GM12873 (cell line): ENCODE data around the gene CTDP1.

Experiments
- TF ChIP-seq, protein P1 (sequence below): IDR thresholded peaks from 2 replicates; pipeline ENCODE4 v1.5.1; 2012; ENCODE audit warnings: low read depth, mild to moderate bottlenecking, moderate library complexity, low read length, control low read depth; ENCODE audit not compliant: insufficient read depth; ENCODE audit errors: missing control alignments

Gene CTDP1

GRCh38 chr18:79787865-79788733 lies 108.5 kb downstream of the CTDP1 start:
- TF ChIP-seq, protein P1, sequence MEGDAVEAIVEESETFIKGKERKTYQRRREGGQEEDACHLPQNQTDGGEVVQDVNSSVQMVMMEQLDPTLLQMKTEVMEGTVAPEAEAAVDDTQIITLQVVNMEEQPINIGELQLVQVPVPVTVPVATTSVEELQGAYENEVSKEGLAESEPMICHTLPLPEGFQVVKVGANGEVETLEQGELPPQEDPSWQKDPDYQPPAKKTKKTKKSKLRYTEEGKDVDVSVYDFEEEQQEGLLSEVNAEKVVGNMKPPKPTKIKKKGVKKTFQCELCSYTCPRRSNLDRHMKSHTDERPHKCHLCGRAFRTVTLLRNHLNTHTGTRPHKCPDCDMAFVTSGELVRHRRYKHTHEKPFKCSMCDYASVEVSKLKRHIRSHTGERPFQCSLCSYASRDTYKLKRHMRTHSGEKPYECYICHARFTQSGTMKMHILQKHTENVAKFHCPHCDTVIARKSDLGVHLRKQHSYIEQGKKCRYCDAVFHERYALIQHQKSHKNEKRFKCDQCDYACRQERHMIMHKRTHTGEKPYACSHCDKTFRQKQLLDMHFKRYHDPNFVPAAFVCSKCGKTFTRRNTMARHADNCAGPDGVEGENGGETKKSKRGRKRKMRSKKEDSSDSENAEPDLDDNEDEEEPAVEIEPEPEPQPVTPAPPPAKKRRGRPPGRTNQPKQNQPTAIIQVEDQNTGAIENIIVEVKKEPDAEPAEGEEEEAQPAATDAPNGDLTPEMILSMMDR = no peak

DNA sequence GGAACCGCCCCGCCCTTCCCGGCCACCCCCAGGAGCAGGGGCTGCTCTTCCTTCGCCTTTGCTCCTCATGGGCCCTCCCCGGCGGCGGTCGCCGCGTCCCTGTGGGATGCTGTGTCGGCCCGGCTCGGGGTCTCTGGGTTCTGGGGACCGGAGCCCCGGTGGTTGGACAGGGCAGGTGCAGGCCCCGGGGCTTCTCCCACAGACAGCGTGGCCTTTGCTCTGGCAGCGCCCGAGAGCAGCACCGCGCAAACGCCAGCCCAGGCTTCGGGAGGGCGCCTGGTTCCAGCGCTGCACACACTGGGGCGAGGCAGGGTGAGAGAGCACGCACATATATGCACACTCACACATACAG lies 109.1 kb downstream of the CTDP1 start:
- TF ChIP-seq, protein P1 = no peak

GRCh38 chr18:79789091-79789891 lies 109.7 kb downstream of the CTDP1 start:
- TF ChIP-seq, protein P1 = no peak

DNA sequence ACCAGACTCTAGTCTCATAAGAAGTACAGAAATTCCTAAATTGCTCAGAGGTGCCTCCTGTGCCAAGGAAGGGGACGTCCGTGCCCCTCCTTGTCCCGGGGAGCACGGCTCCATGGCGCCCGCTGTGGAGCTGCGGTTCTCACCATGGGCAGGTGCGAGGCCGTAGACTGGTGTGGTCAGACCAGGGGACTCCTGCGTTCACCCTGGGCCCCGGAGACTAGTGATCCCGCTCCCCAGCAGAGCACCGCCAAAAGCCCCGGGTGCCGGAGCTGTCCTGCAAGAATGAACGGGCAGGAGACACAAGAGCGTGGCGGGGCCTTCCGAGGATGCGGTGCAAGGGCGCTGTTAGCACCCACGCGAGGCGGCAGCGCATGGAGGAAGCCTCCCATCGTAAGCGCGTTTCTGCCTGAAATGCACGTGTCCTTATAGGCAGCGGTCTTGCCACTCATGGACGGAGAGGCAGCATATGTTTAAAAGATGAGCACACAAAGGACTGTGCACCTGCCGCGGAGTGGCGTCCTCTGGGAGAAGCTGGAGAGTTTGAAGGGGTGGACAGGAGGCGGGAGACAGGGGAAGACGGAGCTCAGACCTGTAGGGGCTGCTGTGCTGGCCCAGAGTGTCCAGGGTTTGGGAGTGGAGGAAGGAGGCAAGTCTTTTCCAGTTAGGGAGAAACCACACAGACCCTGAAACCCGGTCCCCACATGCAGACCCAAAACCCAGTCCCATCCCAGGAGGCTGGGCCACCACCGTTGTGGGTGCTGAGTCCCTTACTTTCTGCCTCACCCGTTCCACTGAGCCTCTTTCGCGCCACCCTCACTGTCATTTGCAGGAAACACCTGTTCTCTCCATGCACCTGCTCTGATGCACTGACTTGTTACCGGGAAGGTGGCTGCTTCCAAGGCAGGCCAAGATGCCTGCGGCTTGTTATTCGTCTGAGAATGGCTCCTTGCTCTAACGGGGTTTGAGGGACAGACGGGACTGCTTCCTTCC lies 110.6 kb downstream of the CTDP1 start:
- TF ChIP-seq, protein P1 = no peak

DNA sequence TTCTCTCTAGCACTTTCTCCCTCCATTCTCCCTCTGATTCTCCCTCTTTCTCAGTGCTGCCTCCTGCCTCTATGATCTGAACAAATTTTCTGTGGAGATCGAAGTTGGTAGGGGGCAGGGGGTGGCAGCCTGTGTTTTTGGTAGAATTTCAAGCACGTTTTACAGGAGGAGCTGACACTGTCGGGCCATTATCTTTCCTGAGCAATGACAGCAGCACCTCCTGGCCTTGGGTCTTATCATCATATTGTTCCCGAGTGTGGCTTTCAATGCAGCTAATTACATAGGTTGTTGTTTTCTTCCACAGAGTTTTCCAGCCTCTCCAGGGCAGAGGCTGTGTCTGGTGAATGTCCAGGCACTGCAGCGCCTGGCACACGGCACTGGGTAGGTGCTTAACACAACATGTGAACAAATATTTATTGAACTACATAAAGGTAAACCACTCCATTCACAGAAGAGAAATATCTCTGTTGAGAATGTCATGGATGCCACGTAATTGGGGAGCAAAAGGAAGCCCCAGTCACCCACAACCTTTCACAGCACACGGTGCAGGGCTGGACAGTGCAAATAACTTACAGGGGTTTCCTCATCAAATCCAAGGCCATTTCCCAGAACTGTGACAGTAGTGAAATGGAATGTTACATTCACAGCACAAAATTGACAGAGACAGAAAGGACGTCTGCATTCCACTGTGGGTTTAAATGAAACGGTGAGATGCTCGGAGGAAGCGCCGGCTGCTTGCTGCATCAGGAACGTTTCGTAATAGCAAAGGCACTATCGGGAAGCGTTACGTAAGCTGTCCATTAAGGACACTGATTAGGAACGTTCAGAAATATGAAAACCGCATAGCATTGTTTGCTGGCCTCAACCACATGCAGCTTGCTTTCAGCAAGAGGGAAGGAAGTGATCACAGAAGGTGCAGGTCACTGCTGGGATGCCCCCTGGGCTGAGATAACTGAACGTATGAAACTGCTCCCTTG lies 111.7 kb downstream of the CTDP1 start:
- TF ChIP-seq, protein P1 = no peak

- TF ChIP-seq, protein P1 = no peak
These were observed 112.7 kb downstream of the CTDP1 start for GRCh38 chr18:79792096-79792987.
